Ecto neural progenitor cell (in vitro differentiated cells): ENCODE data around the gene IQSEC3.
A peak's percentile ranks its signal among the peaks of the same experiment; 100 is the strongest.

Source experiments
- DNase-seq: peaks from one replicate; pipeline ENCODE4 v3.0.0-alpha.2; 2018; ENCODE audit warnings: low spot score

The IQSEC3 gene

GRCh38 chr12:80681-81190 is 14.2 kb downstream of the IQSEC3 start:
- no peak for DNase-seq

GRCh38 chr12:82740-83139 is 16.2 kb downstream of the IQSEC3 start:
- DNase-seq = no peak

DNA sequence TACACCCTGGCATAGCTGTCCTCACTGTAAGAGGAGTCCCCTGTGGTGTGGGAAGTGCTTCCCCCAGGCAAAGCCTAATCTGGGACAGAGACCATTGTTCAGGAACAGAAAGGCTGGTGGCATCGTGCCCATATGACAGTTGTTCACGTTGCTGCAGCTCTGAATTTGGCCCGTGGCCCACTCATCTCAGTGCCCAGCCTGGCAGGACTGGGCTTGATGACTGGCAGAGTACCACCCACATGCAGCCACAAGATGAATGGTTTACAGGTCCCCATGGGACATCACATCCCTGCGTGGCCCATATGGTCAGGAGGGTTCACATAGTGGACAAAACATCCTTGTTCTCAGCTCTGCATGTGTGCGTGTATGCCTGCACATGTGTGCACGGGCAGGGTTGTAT is 17.5 kb downstream of the IQSEC3 start:
- DNase-seq = no peak

DNA sequence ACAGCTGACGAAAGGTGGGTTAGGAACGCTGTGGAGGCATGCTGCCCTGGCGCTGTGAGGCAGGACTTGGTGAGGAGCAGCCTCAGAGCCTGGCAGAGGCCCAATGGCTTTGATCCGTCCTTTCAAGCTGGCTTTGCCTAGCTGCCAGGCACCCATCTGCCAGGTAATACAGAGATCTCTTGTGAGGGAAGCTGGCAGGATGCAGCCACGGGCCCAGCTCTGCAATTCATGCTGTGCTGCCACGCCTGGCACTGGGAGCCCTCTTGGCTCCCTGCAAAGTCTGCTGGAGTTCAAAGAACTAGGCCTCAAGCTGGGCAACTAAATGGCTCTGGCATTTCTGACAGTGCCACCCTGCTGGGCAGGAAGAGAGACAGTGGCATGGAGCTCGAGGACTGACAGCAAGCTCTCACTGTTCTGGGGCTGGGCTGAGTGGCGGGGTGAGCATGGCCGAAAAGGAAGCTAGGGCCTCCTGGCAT is 18.7 kb downstream of the IQSEC3 start:
- DNase-seq = peak; percentile 38

GRCh38 chr12:87315-87714 is 20.7 kb downstream of the IQSEC3 start:
- no peak for DNase-seq

DNA sequence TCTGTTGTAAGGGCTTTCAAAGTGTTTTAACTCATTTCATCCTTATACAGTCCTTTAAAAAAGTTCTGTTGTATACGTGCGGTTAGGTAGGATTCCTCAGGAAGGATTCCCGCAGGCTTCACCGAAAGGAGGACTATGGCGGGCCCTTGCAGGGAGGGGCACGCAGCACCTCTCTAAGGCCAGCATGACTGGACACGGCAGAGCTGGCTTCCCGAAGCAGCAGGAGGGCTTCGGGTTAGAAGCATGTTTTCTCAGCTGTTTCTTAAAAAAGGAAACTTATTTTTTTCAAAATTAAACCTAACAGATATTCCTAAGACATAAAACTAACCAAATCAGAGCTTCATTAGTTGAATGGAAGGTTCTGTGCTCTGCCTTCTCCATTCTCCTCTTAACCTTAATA is 21.3 kb downstream of the IQSEC3 start:
- no peak for DNase-seq

DNA sequence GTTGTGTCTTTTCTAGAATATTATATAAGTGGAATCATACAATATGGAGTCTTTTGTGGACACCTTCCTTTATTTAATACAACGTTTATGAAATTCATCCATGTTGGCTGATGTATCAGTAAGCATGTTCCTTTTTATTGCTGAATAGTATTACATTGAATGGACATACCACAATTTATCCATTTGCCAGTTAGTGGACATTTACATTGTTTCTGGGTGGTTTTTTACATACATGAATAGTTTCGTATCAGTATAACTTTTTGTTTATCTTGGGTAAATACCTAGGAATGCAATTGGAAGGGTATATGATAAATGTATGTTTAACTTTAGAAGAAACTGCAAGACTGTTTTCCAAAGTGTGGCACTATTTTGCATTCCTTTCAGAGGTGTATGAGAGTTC is 23.1 kb downstream of the IQSEC3 start:
- no peak for DNase-seq

DNA sequence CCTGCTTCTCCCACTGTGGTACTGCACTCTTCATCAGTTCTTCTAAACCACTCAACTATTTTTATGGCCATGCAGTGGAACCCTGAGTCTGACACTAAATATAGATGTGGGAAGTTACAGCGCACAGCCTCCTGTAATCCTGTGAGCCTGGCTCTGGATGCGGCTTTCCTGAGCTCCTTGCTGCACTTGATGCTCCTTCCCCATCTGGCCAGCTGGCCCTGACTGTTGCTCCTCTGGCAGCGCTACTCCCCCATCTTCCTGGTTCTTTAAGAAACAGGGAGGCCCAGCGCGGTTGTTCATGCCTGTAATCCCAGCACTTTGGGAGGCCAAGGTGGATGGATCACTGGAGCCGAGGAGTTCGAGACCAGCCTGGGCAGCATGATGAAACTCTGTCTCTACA is 24.6 kb downstream of the IQSEC3 start:
- DNase-seq = no peak

DNA sequence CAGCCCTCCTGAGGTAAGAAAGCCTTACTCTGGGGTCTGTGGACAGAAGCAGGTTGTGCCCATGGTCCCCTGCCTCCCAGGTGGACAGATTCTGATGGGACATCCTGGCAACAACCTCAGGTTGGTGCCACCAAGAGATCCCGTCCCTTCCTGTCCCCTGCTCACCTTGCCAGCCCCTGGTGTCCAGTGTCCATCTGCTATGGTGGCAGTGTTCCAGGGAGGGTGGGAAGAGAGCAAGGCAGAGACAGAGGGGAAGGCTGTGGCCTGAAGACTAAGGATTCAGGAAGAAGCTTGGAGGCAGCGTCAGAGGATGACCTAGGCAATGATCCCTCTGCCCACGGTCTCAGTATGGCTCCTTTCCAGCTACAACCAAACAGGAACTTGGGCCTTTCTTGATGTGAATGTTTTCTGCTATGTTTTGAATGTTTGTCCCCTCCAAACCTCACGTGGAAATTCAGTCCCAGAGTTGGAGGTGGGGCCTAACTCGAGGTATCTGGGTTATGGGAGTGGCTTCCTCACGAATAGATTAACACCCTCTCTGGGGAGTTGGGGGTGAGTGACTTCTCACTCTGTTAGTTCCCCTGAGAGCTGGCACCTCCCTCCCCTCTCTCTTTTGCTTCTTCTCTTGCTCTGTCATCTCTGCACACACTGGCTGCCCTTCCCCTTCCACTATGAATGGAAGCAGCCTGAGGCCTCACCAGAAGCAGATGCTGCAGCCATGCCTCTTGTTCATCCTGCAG is 26.9 kb downstream of the IQSEC3 start:
- DNase-seq = no peak

DNA sequence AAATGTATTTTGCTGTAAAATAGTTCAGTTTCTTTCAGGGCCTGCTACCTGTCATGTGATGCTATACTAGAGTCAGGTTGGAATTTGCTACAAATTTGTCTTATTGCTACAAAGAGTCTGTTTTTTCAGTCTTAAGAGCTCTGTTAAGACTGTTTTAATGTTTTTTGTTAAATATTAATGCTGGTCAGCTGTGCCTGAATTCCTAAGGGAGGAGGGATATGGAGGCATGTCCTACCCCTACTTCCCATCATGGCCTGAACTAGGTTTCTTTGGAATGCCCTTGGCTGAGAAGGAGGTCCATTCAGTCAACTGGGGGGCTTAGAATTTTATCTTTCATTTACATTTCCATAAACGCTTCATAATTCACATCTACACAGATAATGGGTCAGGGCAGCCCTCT is 30.0 kb downstream of the IQSEC3 start:
- no peak for DNase-seq

DNA sequence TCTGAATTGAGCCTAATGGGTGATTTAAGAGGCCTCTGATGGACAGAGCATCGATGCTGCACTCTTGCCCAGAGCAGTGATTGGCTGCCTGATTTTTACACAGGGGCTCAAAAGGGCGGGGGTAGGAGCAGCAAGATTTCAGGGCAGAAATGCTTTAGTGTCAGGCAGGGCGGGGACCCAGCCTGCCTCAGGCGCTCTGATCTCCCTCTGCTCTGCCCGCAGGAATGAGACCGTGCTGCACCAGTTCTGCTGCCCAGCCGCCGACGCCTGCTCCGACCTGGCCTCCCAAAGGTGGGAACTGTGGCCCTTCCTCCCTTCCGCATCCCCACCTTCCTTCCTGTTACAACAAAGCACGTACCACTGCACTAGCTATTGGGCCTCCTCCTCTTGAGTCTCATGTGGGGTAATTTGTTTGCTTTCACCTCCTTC is 32.4 kb downstream of the IQSEC3 start:
- DNase-seq = peak; percentile 68

- no peak for DNase-seq
Observed at GRCh38 chr12:99605-100004, 33.0 kb downstream of the IQSEC3 start.

GRCh38 chr12:101969-102878 is 35.7 kb downstream of the IQSEC3 start:
- peak; percentile 69 for DNase-seq

DNA sequence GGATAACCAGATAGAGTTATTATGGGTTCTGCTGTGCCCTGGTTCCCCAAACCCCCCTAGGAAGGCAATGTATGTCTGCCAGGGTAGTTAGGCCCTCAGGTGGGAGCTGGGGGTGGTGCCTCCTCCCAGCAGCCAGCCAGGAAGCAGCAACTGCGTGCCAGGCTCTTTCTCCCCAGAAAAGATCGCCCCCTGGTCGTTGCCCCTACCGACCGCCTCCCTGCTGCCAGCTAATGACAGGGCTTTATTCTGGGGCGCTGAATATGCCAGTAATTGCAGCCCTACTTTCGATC is 36.3 kb downstream of the IQSEC3 start:
- DNase-seq = no peak

DNA sequence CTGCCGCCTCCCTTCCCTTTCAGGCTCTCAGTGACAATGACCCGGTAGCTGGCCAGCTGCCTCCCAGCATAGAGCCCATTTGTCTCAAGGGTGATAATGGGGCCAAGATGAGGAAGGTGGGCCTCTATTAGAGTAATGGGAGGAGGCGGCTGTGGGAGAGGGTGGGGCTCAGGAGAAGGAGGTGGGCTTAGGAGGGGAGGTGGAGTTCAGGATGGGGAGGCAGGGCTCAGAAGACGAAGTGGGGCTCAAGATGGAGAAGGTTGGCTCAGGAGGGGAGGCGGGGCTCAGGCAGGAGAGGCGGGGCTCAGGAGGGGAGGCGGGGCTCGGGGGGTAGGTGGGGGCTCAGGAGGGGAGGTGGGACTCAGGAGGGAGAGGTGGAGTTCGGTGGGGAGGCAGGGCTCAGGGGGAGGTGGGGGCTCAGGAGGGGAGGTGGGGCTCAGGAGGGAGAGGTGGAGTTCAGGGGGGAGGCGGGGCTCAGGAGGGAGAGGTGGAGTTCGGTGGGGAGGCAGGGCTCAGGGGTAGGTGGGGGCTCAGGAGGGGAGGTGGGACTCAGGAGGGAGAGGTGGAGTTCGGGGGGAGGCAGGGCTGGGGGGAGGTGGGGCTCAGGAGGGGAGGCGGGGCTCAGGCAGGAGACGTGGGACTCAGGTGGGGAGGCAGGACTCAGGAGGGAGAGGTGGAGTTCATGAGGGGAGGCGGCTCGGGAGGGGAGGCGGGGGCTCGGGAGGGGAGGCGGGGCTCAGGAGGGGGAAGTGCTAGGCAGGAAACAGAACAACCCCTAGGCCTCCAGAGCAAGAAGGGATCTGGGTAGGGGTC is 36.8 kb downstream of the IQSEC3 start:
- DNase-seq = peak; percentile 85

- no peak for DNase-seq
Observed at GRCh38 chr12:104551-105081, 38.0 kb downstream of the IQSEC3 start.

DNA sequence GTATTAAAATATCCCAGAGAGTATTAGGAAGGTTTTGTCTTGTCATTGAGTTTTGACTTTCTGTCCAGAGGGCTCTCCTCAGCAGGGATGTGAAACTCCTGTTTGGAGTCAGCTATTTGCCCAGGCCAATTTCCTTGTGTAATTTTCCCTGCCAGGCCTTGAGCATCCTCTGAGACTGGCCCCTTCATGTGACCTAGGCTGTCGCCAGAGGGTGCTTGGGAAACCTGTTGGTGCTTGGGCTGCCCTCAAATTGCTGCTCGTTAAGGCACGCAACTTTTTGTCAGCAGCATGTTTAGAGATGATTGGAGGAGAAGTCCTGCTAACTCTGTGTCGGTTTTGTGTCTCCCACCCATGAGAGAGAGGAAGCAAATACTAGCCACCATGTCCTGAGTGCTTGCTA is 39.1 kb downstream of the IQSEC3 start:
- DNase-seq = no peak

DNA sequence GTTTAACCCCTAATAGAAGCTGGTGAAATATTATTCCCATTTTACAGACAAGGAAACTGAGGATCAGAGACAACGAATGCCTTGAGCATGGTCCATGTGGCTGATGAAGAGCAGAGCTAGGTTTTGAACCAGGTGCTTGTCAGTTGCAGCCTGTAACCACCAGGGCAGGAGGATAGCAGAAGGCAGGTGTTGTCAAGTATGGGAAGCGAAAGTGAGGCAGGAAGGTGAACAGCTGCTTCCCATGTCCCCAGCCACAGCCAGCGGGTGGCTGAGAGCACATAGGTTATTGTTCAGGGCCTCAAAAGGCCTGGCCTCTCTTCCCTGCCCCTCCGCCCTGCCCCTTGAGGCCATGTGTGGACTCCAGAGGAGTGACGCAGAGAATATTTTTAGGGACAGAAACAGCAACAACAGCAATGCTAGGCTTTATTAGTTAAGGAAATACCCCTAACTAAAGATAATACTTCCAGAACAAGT is 39.6 kb downstream of the IQSEC3 start:
- peak; percentile 71 for DNase-seq

DNA sequence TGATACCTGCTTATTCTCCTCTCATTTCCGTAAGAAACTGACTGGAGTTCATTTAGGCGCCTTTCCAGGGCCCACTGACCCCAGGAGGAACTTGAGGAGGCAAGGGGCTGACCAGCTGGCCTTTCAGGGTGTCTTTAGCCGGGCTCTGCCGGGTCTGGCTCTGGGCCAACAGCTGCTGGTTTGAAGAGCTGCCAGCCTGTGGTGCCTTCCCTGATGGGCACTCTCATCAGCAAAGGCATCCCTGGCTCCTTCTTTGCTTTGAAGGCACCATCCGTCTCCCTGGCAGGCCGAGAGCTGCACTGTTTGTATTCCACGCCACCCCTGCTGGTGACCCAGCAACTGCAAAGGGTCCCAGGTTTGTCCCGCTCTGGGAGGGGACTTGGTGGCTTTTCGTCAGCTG is 42.0 kb downstream of the IQSEC3 start:
- DNase-seq = no peak

GRCh38 chr12:109446-109845 is 42.9 kb downstream of the IQSEC3 start:
- DNase-seq = no peak

- no peak for DNase-seq
Observed at GRCh38 chr12:109872-110271, 43.3 kb downstream of the IQSEC3 start.
